K562 (cell line): ENCODE measurements around the gene PHF14. TPM values are rescaled to one million over a fixed set of nuclear protein-coding genes. Genes with fewer than 3 reads are reported as not detected.

Source experiments
- ETS2 ChIP-seq: IDR thresholded peaks from 2 replicates; pipeline ENCODE4 v1.6.1; 2016; ENCODE audit warnings: borderline replicate concordance, missing genetic modification characterization, mild to moderate bottlenecking, moderate library complexity, missing compliant biosample characterization; ENCODE audit not compliant: poor library complexity, severe bottlenecking
- HDAC8 ChIP-seq: fragments of 450-650 bp; IDR thresholded peaks from 2 replicates; pipeline ENCODE4 v1.6.1; 2016; ENCODE audit warnings: mild to moderate bottlenecking, missing genetic modification characterization, moderate library complexity, missing compliant biosample characterization
- MAFG ChIP-seq: fragments of 450-650 bp; conservative IDR thresholded peaks from 2 replicates; pipeline ENCODE4 v1.6.1; 2016; ENCODE audit warnings: missing genetic modification characterization, missing compliant biosample characterization
- MTA2 ChIP-seq: fragments of 450-650 bp; IDR thresholded peaks from 2 replicates; pipeline ENCODE4 v1.6.1; 2016; ENCODE audit warnings: low read depth
- NUFIP1 ChIP-seq: fragments of 450-650 bp; IDR thresholded peaks from 2 replicates; pipeline ENCODE4 v1.6.1; 2018; ENCODE audit not compliant: partially characterized antibody
- PHTF2 ChIP-seq: fragments of 250-450 bp; sonication (Bioruptor Pico); IDR thresholded peaks from 2 replicates; pipeline ENCODE4 v1.5.0; 2021; ENCODE audit warnings: mild to moderate bottlenecking
- RBM25 ChIP-seq: fragments of 200-400 bp; formaldehyde crosslinking; IDR thresholded peaks from 2 replicates; pipeline ENCODE4 v1.6.1; 2018; ENCODE audit warnings: low read length, low read depth, moderate library complexity; ENCODE audit not compliant: severe bottlenecking
- SNIP1 ChIP-seq: fragments of 450-650 bp; IDR thresholded peaks from 2 replicates; pipeline ENCODE4 v1.7.1; 2017; ENCODE audit warnings: low read depth, mild to moderate bottlenecking
- STAG1 ChIP-seq: sonication (generic); formaldehyde crosslinking; IDR thresholded peaks from 2 replicates; pipeline ENCODE4 v1.5.0; 2020; ENCODE audit warnings: missing genetic modification reagents, borderline replicate concordance
- WHSC1 ChIP-seq: IDR thresholded peaks from one replicate; pipeline ENCODE4 v1.6.1; 2012; ENCODE audit warnings: low read length, control low read depth, inconsistent platforms
- ZNF134 ChIP-seq: fragments of 250-450 bp; sonication (Bioruptor Pico); conservative IDR thresholded peaks from 2 replicates; pipeline ENCODE4 v1.4.0; 2020
- ZNF436 ChIP-seq: fragments of 250-450, 450-650 bp; sonication (Bioruptor Pico); formaldehyde crosslinking; IDR thresholded peaks from 2 replicates; pipeline ENCODE4 v1.7.0; 2020; ENCODE audit warnings: mild to moderate bottlenecking
- ZNF57 ChIP-seq: fragments of 450-650 bp; formaldehyde crosslinking; IDR thresholded peaks from 2 replicates; pipeline ENCODE4 v1.4.0; 2020; ENCODE audit warnings: mild to moderate bottlenecking, moderate library complexity
- polyA plus RNA-seq, 8 experiments: library from polyadenylated mRNA; depleted of rRNA in 4 of 8; stranded (reverse) in 5 of 8; unstranded in 3 of 8; fragments of >200 nt; fragmentation: Nextera tagmentation in 2 of 8; fragmentation: Illumina TruSeq in 1 of 8; extraction: Ambion mirVana in 2 of 8; extraction: Trizol in 1 of 8; gene quantifications; 2 replicates each; pipeline versions ENCODE4 v1.2.1 to v1.2.3, GENCODE V29; 2011 to 2014; ENCODE audit warnings: inconsistent platforms in 1 of 8, missing spikeins in 1 of 8
- total RNA-seq, 7 experiments: library from RNA; depleted of rRNA in 6 of 7; stranded (reverse); fragments of >200 nt in 6 of 7; fragmentation: Illumina TruSeq in 2 of 7; extraction: Trizol in 2 of 7; gene quantifications; 2 replicates each; pipeline versions ENCODE4 v1.2.1 to v1.2.3, GENCODE V29; 2011 to 2021; ENCODE audit warnings: low replicate concordance in 1 of 7
- TF ChIP-seq, protein P1 (sequence below), 3 experiments: fragments of 200-800 bp in 1 of 3; sonication (Bioruptor generic) in 1 of 3; sonication (generic) in 1 of 3; formaldehyde crosslinking in 1 of 3; IDR thresholded peaks; 2 replicates each; pipeline versions ENCODE4 v1.6.1 to v1.8.0; 2016 to 2022; ENCODE audit warnings: mild to moderate bottlenecking in 2 of 3, missing compliant biosample characterization in 2 of 3, missing genetic modification characterization in 2 of 3, missing genetic modification reagents in 1 of 3
- TF ChIP-seq, protein P2 (sequence below): fragments of 450-650 bp; formaldehyde crosslinking; IDR thresholded peaks from 2 replicates; pipeline ENCODE4 v1.4.0; 2020; ENCODE audit warnings: mild to moderate bottlenecking
- TF ChIP-seq, protein P3 (sequence below): fragments of 450-650 bp; IDR thresholded peaks from 2 replicates; pipeline ENCODE4 v1.6.1; 2016
- TF ChIP-seq, protein P4 (sequence below): fragments of 450-650 bp; IDR thresholded peaks from 2 replicates; pipeline ENCODE4 v1.7.1; 2018; ENCODE audit warnings: mild to moderate bottlenecking, low read depth; ENCODE audit not compliant: partially characterized antibody
- TF ChIP-seq, protein P5 (sequence below): fragments of 150-350 bp; IDR thresholded peaks from 2 replicates; pipeline ENCODE4 v1.6.1; 2014; ENCODE audit warnings: low read depth, mild to moderate bottlenecking, low read length, borderline replicate concordance

The PHF14 gene
- total and polyA plus RNA-seq, 9 of the 15 experiments (the other 6 are each of a cell fraction or from before 2014, with no cell fraction given), result 27.5 to 67.6 (median 41.4) TPM

DNA sequence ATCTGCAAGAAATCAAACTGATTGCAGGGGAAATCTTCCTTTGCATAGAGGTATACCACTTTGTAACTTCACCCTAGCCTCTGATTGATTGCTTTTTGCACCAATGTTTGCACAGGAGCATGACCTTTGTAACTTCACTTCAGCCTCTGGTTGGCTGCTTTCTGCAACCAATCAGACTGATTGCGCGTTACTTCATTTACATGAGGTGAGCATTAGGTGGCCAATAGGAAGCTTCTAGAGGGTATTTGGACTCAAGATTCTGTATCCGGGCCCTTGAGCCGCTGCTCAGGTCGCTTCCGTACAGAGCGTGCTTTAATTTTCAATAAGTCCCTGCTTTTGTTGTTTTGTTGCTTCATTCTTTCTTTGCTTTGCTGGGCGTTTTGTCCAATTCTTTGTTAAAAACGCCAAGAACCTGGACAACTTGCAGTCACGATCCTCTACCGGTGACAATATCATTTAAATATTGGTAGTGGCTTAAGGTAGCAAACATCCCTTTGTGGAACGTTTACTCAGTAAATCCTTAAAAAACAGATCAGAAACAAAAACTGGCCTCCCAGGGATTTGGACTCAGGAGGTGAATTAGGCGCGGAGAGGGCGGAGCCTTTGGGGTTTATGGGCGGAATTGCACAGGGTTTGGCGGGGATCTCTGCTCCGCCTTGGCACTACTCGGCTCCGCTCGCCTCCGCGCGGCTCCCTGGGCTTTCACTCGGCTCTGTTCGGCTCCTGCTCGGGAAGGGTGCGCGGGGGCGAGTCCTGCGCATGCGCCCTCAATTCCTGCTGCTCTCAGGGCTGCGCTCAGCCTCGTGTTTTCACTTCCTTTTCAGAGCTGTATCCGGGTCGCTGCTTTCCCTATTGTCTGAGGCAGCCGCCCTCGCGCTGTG, at the start of gene PHF14 (continued):
- TF ChIP-seq, protein P1, sequence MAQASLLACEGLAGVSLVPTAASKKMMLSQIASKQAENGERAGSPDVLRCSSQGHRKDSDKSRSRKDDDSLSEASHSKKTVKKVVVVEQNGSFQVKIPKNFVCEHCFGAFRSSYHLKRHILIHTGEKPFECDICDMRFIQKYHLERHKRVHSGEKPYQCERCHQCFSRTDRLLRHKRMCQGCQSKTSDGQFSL (CRISPR knock-in tag; IDR thresholded peaks at IDR 0.05), result no peak
- TF ChIP-seq, protein P1 (tag; IDR thresholded peaks at IDR 0.05), result no peak
- TF ChIP-seq SNIP1, result no peak
- TF ChIP-seq STAG1 (CRISPR knock-in tag), result no peak
- TF ChIP-seq MAFG (tag), result no peak
- peak; percentile 86 for TF ChIP-seq RBM25
- TF ChIP-seq NUFIP1, result no peak
- no peak for TF ChIP-seq WHSC1
- TF ChIP-seq, protein P2, sequence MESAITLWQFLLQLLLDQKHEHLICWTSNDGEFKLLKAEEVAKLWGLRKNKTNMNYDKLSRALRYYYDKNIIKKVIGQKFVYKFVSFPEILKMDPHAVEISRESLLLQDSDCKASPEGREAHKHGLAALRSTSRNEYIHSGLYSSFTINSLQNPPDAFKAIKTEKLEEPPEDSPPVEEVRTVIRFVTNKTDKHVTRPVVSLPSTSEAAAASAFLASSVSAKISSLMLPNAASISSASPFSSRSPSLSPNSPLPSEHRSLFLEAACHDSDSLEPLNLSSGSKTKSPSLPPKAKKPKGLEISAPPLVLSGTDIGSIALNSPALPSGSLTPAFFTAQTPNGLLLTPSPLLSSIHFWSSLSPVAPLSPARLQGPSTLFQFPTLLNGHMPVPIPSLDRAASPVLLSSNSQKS, result no peak
- no peak for TF ChIP-seq ZNF134 (CRISPR knock-in tag)
- no peak for TF ChIP-seq ETS2
- TF ChIP-seq, protein P3, sequence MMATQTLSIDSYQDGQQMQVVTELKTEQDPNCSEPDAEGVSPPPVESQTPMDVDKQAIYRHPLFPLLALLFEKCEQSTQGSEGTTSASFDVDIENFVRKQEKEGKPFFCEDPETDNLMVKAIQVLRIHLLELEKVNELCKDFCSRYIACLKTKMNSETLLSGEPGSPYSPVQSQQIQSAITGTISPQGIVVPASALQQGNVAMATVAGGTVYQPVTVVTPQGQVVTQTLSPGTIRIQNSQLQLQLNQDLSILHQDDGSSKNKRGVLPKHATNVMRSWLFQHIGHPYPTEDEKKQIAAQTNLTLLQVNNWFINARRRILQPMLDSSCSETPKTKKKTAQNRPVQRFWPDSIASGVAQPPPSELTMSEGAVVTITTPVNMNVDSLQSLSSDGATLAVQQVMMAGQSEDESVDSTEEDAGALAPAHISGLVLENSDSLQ, result peak; percentile 99
- no peak for TF ChIP-seq HDAC8 (tag)
- no peak for TF ChIP-seq MTA2
- TF ChIP-seq ZNF436, result no peak
- TF ChIP-seq PHTF2 (CRISPR knock-in tag), result no peak
- no peak for TF ChIP-seq ZNF57
- TF ChIP-seq, protein P4, sequence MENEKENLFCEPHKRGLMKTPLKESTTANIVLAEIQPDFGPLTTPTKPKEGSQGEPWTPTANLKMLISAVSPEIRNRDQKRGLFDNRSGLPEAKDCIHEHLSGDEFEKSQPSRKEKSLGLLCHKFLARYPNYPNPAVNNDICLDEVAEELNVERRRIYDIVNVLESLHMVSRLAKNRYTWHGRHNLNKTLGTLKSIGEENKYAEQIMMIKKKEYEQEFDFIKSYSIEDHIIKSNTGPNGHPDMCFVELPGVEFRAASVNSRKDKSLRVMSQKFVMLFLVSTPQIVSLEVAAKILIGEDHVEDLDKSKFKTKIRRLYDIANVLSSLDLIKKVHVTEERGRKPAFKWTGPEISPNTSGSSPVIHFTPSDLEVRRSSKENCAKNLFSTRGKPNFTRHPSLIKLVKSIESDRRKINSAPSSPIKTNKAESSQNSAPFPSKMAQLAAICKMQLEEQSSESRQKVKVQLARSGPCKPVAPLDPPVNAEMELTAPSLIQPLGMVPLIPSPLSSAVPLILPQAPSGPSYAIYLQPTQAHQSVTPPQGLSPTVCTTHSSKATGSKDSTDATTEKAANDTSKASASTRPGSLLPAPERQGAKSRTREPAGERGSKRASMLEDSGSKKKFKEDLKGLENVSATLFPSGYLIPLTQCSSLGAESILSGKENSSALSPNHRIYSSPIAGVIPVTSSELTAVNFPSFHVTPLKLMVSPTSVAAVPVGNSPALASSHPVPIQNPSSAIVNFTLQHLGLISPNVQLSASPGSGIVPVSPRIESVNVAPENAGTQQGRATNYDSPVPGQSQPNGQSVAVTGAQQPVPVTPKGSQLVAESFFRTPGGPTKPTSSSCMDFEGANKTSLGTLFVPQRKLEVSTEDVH, result no peak
- TF ChIP-seq, protein P5, sequence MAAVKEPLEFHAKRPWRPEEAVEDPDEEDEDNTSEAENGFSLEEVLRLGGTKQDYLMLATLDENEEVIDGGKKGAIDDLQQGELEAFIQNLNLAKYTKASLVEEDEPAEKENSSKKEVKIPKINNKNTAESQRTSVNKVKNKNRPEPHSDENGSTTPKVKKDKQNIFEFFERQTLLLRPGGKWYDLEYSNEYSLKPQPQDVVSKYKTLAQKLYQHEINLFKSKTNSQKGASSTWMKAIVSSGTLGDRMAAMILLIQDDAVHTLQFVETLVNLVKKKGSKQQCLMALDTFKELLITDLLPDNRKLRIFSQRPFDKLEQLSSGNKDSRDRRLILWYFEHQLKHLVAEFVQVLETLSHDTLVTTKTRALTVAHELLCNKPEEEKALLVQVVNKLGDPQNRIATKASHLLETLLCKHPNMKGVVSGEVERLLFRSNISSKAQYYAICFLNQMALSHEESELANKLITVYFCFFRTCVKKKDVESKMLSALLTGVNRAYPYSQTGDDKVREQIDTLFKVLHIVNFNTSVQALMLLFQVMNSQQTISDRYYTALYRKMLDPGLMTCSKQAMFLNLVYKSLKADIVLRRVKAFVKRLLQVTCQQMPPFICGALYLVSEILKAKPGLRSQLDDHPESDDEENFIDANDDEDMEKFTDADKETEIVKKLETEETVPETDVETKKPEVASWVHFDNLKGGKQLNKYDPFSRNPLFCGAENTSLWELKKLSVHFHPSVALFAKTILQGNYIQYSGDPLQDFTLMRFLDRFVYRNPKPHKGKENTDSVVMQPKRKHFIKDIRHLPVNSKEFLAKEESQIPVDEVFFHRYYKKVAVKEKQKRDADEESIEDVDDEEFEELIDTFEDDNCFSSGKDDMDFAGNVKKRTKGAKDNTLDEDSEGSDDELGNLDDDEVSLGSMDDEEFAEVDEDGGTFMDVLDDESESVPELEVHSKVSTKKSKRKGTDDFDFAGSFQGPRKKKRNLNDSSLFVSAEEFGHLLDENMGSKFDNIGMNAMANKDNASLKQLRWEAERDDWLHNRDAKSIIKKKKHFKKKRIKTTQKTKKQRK, result no peak
